Suprapubic skin (tissue), 3 donors: ENCODE results near the gene PHF20.

Experiments used
- CTCF ChIP-seq, 2 donors: fragments of 200-600 bp in 1 of 2; fragments of 450-650 bp in 1 of 2; sonication (generic) in 1 of 2; IDR thresholded peaks; one replicate each; pipeline ENCODE4 v1.5.1; 2016 to 2019; ENCODE audit warnings: antibody characterized with exemption in 2 of 2, mild to moderate bottlenecking in 1 of 2, moderate library complexity in 1 of 2
- POLR2A ChIP-seq, 2 donors: fragments of 450-650 bp; IDR thresholded peaks; one replicate each; pipeline ENCODE4 v1.6.1; 2017; ENCODE audit warnings: antibody characterized with exemption in 2 of 2, mild to moderate bottlenecking in 2 of 2, moderate library complexity in 2 of 2

DNA sequence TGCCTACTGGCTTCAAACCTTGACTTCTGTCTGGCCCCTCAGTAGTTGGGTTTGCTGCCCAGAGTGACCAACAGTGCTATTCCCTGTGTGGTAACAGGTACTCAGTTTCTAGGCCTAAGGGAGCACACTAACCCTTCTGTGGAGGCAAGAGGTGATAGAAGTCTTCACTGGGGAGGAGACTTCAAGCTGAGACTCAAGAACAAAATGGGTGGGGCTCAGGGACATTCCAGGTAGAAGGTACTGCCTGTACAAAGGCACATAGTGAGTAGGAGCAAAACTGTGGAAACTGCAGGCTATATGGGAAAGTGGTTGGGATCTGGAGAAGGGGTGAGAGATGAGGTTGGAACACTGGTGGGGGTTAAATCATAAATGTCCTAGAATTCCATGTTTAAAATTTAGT, 184.8 kb downstream of the PHF20 start:
- TF ChIP-seq CTCF (IDR thresholded peaks at IDR 0.05) (no peak), POLR2A (IDR thresholded peaks at IDR 0.05) (no peak)
